ENCODE measurements around the gene PTPN18.

DNA sequence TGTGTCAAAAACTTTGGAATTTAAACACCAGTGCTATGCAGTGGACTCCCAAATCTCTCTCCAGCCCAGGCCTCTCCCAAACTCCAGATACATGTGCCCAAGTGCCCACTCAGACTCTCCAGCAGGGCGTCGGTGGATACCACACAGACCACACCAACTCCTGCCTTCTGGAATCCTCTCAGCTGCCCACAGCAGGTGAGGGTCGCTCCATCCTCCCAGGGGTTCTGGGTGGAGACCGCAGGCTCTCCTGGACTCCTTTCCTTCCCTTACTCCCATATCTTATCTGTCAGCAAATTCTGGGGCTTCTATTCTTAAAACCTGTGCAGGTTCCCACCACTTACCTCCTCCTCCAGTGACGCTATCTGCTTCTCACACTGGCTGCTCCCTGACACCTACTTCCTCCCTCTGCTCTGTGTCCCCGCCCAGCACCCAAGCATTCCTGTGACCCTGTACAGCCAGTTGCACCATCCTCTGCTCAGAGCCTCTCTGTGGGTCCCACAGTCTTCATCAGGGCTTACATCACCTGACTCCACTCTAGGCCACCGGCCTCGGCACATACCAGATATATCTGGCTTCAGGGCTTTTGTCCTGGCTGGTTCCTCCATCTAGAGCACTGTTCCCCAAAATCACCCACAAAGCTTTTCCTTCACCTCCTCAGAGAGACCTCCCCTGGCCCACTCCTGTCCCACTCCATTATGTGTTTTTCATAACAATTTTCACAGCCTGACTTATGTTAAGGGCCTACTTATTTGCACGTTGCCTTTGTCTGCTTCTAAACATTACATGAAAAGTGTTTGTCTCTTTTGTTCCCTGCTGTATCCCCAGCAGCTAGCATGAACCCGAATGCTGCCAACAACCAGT is 15.7 kb upstream of the PTPN18 start:
- TF ChIP-seq GATA3 (IDR thresholded peaks at IDR 0.05; ENCODE audit: low read depth, low read length) (no peak), GATA2 (IDR thresholded peaks at IDR 0.05; ENCODE audit: low read depth, low read length) (no peak)
